K562 (cell line): ENCODE results near the gene SALL3. TPM values are rescaled to one million over a fixed set of nuclear protein-coding genes. Genes with fewer than 3 reads are reported as not detected.

Source experiments
- ATAC-seq: fragments of 200-7000 bp; cut with Tn5 transposase; 3 replicates; pipeline ENCODE4 v1.9.1; 2020; ENCODE audit warnings: moderate library complexity
- BruUV-seq: library from RNA; stranded (reverse); fragments of 400-500 nt; replicated peaks from 2 replicates; lab custom pipeline; 2021; lab: Mats Ljungman, UMichigan
- CTCF ChIA-PET: fragments of 300-600 bp; formaldehyde crosslinking; extraction: SDS; loops from one replicate; lab custom pipeline; 2021; ENCODE audit warnings: low intra/inter-chr PET ratio; lab: Yijun Ruan, JAX
- POLR2A ChIA-PET: fragments of 300-600, 350-650 bp; sonication (Branson Sonifier 250); formaldehyde crosslinking; extraction: SDS; loops from one replicate; lab custom pipeline; 2021; ENCODE audit warnings: antibody characterized with exemption, inconsistent platforms; lab: Yijun Ruan, JAX
- DNase-seq, 4 experiments: peaks; one replicate each; pipeline versions ENCODE4 v3.0.0 to v3.0.0-alpha.2; 2011 to 2018; ENCODE audit warnings: low spot score in 3 of 4, mixed read lengths in 3 of 4; ENCODE audit errors: extremely low read depth in 1 of 4
- FAIRE-seq: peaks from 2 replicates; lab custom pipeline; 2011; peaks lifted over from hg19 to GRCh38; lab: Jason Lieb, UNC
- H2AFZ ChIP-seq: 2 replicates; pipeline ENCODE4 v1.6.0; 2011; ENCODE audit warnings: low read depth, low read length, control low read depth, inconsistent platforms
- H3K27ac ChIP-seq: fragments of 200-600 bp; 3 replicates; pipeline ENCODE4 v1.8.0; 2011; ENCODE audit warnings: low read depth, mild to moderate bottlenecking, control low read depth, inconsistent platforms, low read length, moderate library complexity, mixed read lengths; ENCODE audit errors: extremely low read depth
- H3K27me3 ChIP-seq, 2 experiments: fragments of 300-600 bp in 1 of 2; 2 replicates in 1 of 2; 3 replicates in 1 of 2; pipeline versions ENCODE4 v1.6.0 to v1.8.0; 2011; ENCODE audit warnings: inconsistent platforms in 2 of 2, low read length in 2 of 2, mild to moderate bottlenecking in 1 of 2, mixed read lengths in 1 of 2, moderate library complexity in 1 of 2; ENCODE audit not compliant: control insufficient read depth in 2 of 2, insufficient read depth in 2 of 2
- H3K36me3 ChIP-seq: fragments of 300-600 bp; 3 replicates; pipeline ENCODE4 v1.8.0; 2011; ENCODE audit warnings: mild to moderate bottlenecking, low read length, inconsistent platforms; ENCODE audit not compliant: control insufficient read depth, insufficient read depth
- H3K4me1 ChIP-seq, 2 experiments: fragments of 200-600 bp in 1 of 2; replicated peaks in 1 of 2; 2 replicates in 1 of 2; 3 replicates in 1 of 2; pipeline versions ENCODE4 v1.5.1 to v1.8.0; 2011; ENCODE audit warnings: inconsistent platforms in 2 of 2, low read length in 2 of 2, mild to moderate bottlenecking in 1 of 2, mixed read lengths in 1 of 2, moderate library complexity in 1 of 2; ENCODE audit not compliant: control insufficient read depth in 2 of 2, insufficient read depth in 2 of 2
- H3K4me2 ChIP-seq: 2 replicates; pipeline ENCODE4 v1.6.1; 2011; ENCODE audit warnings: low read length, control low read depth, inconsistent platforms, mixed read lengths; ENCODE audit not compliant: insufficient read depth
- H3K4me3 ChIP-seq: fragments of 200-600 bp; sonication (generic), shearing (Covaris generic); 2 replicates; pipeline ENCODE4 v1.5.1; 2016; ENCODE audit warnings: control low read depth, inconsistent platforms
- H3K79me2 ChIP-seq: fragments of 200-600 bp; 3 replicates; pipeline ENCODE4 v1.8.0; 2011; ENCODE audit warnings: low read length, inconsistent platforms; ENCODE audit not compliant: control insufficient read depth, insufficient read depth
- H3K9ac ChIP-seq, 2 experiments: 2 replicates each; pipeline versions ENCODE4 v1.6.0 to v1.6.1; 2011; ENCODE audit warnings: low read depth in 2 of 2, low read length in 2 of 2, control low read depth in 1 of 2, inconsistent platforms in 1 of 2, mild to moderate bottlenecking in 1 of 2, mixed read lengths in 1 of 2; ENCODE audit not compliant: insufficient read depth in 1 of 2
- H3K9me1 ChIP-seq: one replicate; pipeline ENCODE4 v1.6.0; 2011; ENCODE audit warnings: inconsistent platforms, mild to moderate bottlenecking, low read length, moderate library complexity; ENCODE audit not compliant: control insufficient read depth, insufficient read depth
- H3K9me3 ChIP-seq: replicated peaks from 2 replicates; pipeline ENCODE4 v1.5.1; 2011; ENCODE audit warnings: low read depth, low read length, inconsistent platforms; ENCODE audit not compliant: control insufficient read depth, insufficient read depth
- H4K20me1 ChIP-seq: replicated peaks from 2 replicates; pipeline ENCODE4 v1.6.1; 2011; ENCODE audit warnings: low read length, inconsistent platforms, mixed read lengths; ENCODE audit not compliant: control insufficient read depth, insufficient read depth
- CBX8 ChIP-seq: fragments of 200-600 bp; sonication (generic); IDR thresholded peaks from 2 replicates; pipeline ENCODE4 v1.6.1; 2012; ENCODE audit warnings: borderline replicate concordance, mixed run types, low read depth, mild to moderate bottlenecking, moderate library complexity, mixed read lengths, low read length, control low read depth, inconsistent platforms; ENCODE audit not compliant: poor library complexity, severe bottlenecking; ENCODE audit errors: extremely low read depth
- HNRNPLL ChIP-seq: fragments of 200-400 bp; formaldehyde crosslinking; IDR thresholded peaks from 2 replicates; pipeline ENCODE4 v1.6.1; 2017; ENCODE audit warnings: low read length, low read depth, mild to moderate bottlenecking; ENCODE audit not compliant: poor library complexity, severe bottlenecking
- MYBL2 ChIP-seq, 2 experiments: fragments of 450-650 bp in 1 of 2; sonication (generic) in 1 of 2; formaldehyde crosslinking in 1 of 2; IDR thresholded peaks; 2 replicates each; pipeline versions ENCODE4 v1.6.1 to v1.8.1; 2017 to 2022; ENCODE audit warnings: borderline replicate concordance in 1 of 2, inconsistent platforms in 1 of 2, low read depth in 1 of 2, mild to moderate bottlenecking in 1 of 2, missing genetic modification reagents in 1 of 2, moderate library complexity in 1 of 2
- SIX5 ChIP-seq, 2 experiments: IDR thresholded peaks; 2 replicates each; pipeline ENCODE4 v1.6.1; 2011; ENCODE audit warnings: low read length in 2 of 2, borderline replicate concordance in 1 of 2, low read depth in 1 of 2, mild to moderate bottlenecking in 1 of 2, moderate library complexity in 1 of 2; ENCODE audit not compliant: insufficient read depth in 1 of 2
- ZNF76 ChIP-seq: fragments of 250-450 bp; sonication (Bioruptor Pico); IDR thresholded peaks from 2 replicates; pipeline ENCODE4 v1.4.0; 2020; ENCODE audit warnings: mild to moderate bottlenecking, moderate library complexity, borderline replicate concordance
- WGBS: fragments of 100-300 bp; shearing (Covaris generic); methylation state at CpG from one replicate; pipeline ENCODE4 v1.1.6; 2016; ENCODE audit warnings: low coverage, mixed read lengths; ENCODE audit not compliant: insufficient coverage; ENCODE audit errors: missing lambda C conversion rate; 5-methylcytosine and 5-hydroxymethylcytosine counted together
- in situ Hi-C: fragments of 300-500 bp; cut with MboI; formaldehyde crosslinking; loops from 4 replicates; pipeline ENCODE4 v1.15.0; 2018; ENCODE audit warnings: inconsistent platforms, mixed read lengths
- intact Hi-C: fragments of 100-400 bp; cut with micrococcal nuclease; formaldehyde crosslinking; loops from 2 replicates; pipeline ENCODE4 v1.14.2; 2022
- polyA plus RNA-seq, 8 experiments: library from polyadenylated mRNA; depleted of rRNA in 4 of 8; stranded (reverse) in 5 of 8; unstranded in 3 of 8; fragments of >200 nt; fragmentation: Nextera tagmentation in 2 of 8; fragmentation: Illumina TruSeq in 1 of 8; extraction: Ambion mirVana in 2 of 8; extraction: Trizol in 1 of 8; gene quantifications; 2 replicates each; pipeline versions ENCODE4 v1.2.1 to v1.2.3, GENCODE V29; 2011 to 2014; ENCODE audit warnings: inconsistent platforms in 1 of 8, missing spikeins in 1 of 8
- total RNA-seq, 7 experiments: library from RNA; depleted of rRNA in 6 of 7; stranded (reverse); fragments of >200 nt in 6 of 7; fragmentation: Illumina TruSeq in 2 of 7; extraction: Trizol in 2 of 7; gene quantifications; 2 replicates each; pipeline versions ENCODE4 v1.2.1 to v1.2.3, GENCODE V29; 2011 to 2021; ENCODE audit warnings: low replicate concordance in 1 of 7
- TF ChIP-seq, protein P1 (sequence below), 2 experiments: fragments of 450-650 bp; IDR thresholded peaks; 2 replicates each; pipeline ENCODE4 v1.6.1; 2016

Gene SALL3
- total and polyA plus RNA-seq, 9 of the 15 experiments (the other 6 are each of a cell fraction or from before 2014, with no cell fraction given) = not detected

DNA sequence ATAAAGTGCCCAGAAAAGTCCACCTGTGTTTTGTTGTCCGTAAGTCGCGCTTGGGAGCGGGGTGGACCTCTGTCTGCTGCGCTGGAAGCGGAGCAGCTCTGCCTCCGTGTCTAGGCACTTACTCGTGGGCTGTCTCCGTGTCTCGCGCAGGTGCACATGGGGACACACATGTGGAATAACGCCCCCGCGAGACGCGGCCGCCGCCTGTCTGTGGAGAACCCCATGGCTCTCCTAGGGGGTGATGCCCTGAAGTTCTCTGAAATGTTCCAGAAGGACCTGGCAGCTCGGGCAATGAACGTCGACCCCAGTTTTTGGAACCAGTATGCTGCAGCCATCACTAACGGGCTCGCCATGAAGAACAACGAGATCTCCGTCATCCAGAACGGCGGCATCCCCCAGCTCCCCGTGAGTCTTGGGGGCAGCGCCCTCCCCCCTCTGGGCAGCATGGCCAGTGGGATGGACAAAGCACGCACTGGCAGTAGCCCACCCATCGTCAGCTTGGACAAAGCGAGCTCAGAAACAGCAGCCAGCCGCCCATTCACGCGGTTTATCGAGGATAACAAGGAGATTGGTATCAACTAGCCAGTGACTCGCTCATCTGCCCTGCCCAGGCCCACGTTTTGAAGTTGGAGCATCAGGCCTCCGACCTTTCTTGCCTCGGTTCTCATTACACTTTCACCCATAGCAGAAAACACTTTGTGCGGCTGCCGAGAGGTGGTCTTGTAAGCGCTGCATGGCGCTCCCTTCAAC is 17.3 kb downstream of the SALL3 start:
- intact Hi-C loops = no loop called here
- no peak overlapping the region for H3K4me2 ChIP-seq
- H3K4me1 ChIP-seq = no peaks in the 10 kb centered on the region; a peak in 1 of 5 replicates
- H3K27me3 ChIP-seq = peaks cover 13 to 33% of the 10 kb centered on the region in 2 experiments; a peak in 4 of 5 replicates
- no peaks in the 10 kb centered on the region for H4K20me1 ChIP-seq
- DNase-seq = no peak
- TF ChIP-seq HNRNPLL = peak; percentile 38
- TF ChIP-seq ZNF76 (CRISPR knock-in tag) = no peak
- TF ChIP-seq, protein P1, sequence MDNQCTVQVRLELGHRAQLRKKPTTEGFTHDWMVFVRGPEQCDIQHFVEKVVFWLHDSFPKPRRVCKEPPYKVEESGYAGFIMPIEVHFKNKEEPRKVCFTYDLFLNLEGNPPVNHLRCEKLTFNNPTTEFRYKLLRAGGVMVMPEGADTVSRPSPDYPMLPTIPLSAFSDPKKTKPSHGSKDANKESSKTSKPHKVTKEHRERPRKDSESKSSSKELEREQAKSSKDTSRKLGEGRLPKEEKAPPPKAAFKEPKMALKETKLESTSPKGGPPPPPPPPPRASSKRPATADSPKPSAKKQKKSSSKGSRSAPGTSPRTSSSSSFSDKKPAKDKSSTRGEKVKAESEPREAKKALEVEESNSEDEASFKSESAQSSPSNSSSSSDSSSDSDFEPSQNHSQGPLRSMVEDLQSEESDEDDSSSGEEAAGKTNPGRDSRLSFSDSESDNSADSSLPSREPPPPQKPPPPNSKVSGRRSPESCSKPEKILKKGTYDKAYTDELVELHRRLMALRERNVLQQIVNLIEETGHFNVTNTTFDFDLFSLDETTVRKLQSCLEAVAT (IDR thresholded peaks at IDR 0.05) = no peak
- no peak for TF ChIP-seq SIX5 (IDR thresholded peaks at IDR 0.05; ENCODE audit: borderline replicate concordance in 1 of 2, insufficient read depth in 1 of 2, low read depth in 1 of 2, low read length in 2 of 2)
- no peak for TF ChIP-seq MYBL2 (IDR thresholded peaks at IDR 0.05; ENCODE audit: low read depth)
- no peak for TF ChIP-seq MYBL2 (CRISPR knock-in tag; IDR thresholded peaks at IDR 0.05; ENCODE audit: borderline replicate concordance)
- TF ChIP-seq CBX8 = peak; percentile 86
- ChIA-PET CTCF (no interaction called here), POLR2A (no interaction called here)
- no peak overlapping the region for H3K4me3 ChIP-seq
- no peak overlapping the region for H3K9ac ChIP-seq
- no peaks in the 10 kb centered on the region for H3K79me2 ChIP-seq
- no peaks in the 10 kb centered on the region for H3K36me3 ChIP-seq
- in situ Hi-C loops = no loop called here
- no peak for ATAC-seq
- H2AFZ ChIP-seq = no peak overlapping the region
- no peaks in the 10 kb centered on the region for H3K9me1 ChIP-seq
- no peak for FAIRE-seq
- no peaks in the 10 kb centered on the region for H3K9me3 ChIP-seq
- no TSS peak for BruUV-seq
- H3K27ac ChIP-seq = no peak overlapping the region
- 3% methylated on average over 38 of the region's 44 CpGs for WGBS
